GM12878 (cell line): ENCODE data around the gene FAM187B. TPM values are rescaled to one million over a fixed set of nuclear protein-coding genes. Genes with fewer than 3 reads are reported as not detected.

ENCODE experiments used
- ATAC-seq: fragments of 200-7000 bp; cut with Tn5 transposase; 3 replicates; pipeline ENCODE4 v1.9.1; 2020; ENCODE audit warnings: mild to moderate bottlenecking, moderate library complexity
- BruUV-seq: library from RNA; stranded (reverse); fragments of 400-500 nt; replicated peaks from 2 replicates; lab custom pipeline; 2021; lab: Mats Ljungman, UMichigan
- CTCF ChIA-PET: fragments of 300-600 bp; sonication (Branson Sonifier 250); formaldehyde crosslinking; extraction: SDS; loops from one replicate; lab custom pipeline; 2021; ENCODE audit warnings: inconsistent platforms; lab: Yijun Ruan, JAX
- POLR2A ChIA-PET: fragments of 350-600 bp; formaldehyde crosslinking; extraction: SDS; loops from one replicate; lab custom pipeline; 2021; ENCODE audit warnings: inconsistent platforms; lab: Charles Lee
- RAD21 ChIA-PET: fragments of 300-600 bp; sonication (Branson Sonifier 250); formaldehyde crosslinking; loops from one replicate; lab custom pipeline; 2023; ENCODE audit warnings: antibody characterized with exemption; ENCODE audit not compliant: unreplicated experiment; lab: Charles Lee
- SMC1A ChIA-PET: fragments of 300-600 bp; sonication (Branson Sonifier 250); formaldehyde crosslinking; loops from one replicate; lab custom pipeline; 2023; ENCODE audit not compliant: unreplicated experiment, uncharacterized antibody; lab: Charles Lee
- DNase-seq: peaks from one replicate; pipeline ENCODE4 v3.0.0-alpha.2; 2011; ENCODE audit warnings: low read depth, low spot score
- FAIRE-seq: peaks from 3 replicates; lab custom pipeline; 2011; peaks lifted over from hg19 to GRCh38; lab: Jason Lieb, UNC
- H2AFZ ChIP-seq: 2 replicates; pipeline ENCODE4 v1.6.0; 2011; ENCODE audit warnings: low read depth, low read length, control low read depth; ENCODE audit not compliant: control insufficient read depth
- H3K27ac ChIP-seq: 2 replicates; pipeline ENCODE4 v1.5.1; 2011; ENCODE audit warnings: control low read depth; ENCODE audit not compliant: control insufficient read depth, insufficient read depth
- H3K27me3 ChIP-seq, 2 experiments: replicated peaks in 1 of 2; 2 replicates each; pipeline versions ENCODE4 v1.6.0 to v1.6.1; 2011; ENCODE audit warnings: low read length in 1 of 2; ENCODE audit not compliant: control insufficient read depth in 2 of 2, insufficient read depth in 2 of 2
- H3K36me3 ChIP-seq, 2 experiments: 2 replicates each; pipeline ENCODE4 v1.5.1; 2011; ENCODE audit warnings: low read length in 1 of 2; ENCODE audit not compliant: control insufficient read depth in 2 of 2, insufficient read depth in 2 of 2
- H3K4me1 ChIP-seq: 2 replicates; pipeline ENCODE4 v1.6.1; 2011; ENCODE audit warnings: mild to moderate bottlenecking, low read length, moderate library complexity, mixed read lengths; ENCODE audit not compliant: control insufficient read depth, insufficient read depth
- H3K4me2 ChIP-seq: 2 replicates; pipeline ENCODE4 v1.6.0; 2011; ENCODE audit warnings: control low read depth; ENCODE audit not compliant: control insufficient read depth, insufficient read depth
- H3K4me3 ChIP-seq: fragments of 200-600 bp; sonication (generic); 2 replicates; pipeline ENCODE4 v1.5.1; 2016
- H3K79me2 ChIP-seq: 2 replicates; pipeline ENCODE4 v1.6.0; 2011; ENCODE audit warnings: low read length; ENCODE audit not compliant: control insufficient read depth, insufficient read depth
- H3K9ac ChIP-seq: 2 replicates; pipeline ENCODE4 v1.8.0; 2011; ENCODE audit warnings: low read length, control low read depth, mixed read lengths; ENCODE audit not compliant: control insufficient read depth, insufficient read depth
- H3K9me3 ChIP-seq: replicated peaks from 3 replicates; pipeline ENCODE4 v1.5.1; 2011; ENCODE audit warnings: mild to moderate bottlenecking, low read length; ENCODE audit not compliant: control insufficient read depth, insufficient read depth
- H4K20me1 ChIP-seq: 2 replicates; pipeline ENCODE4 v1.6.0; 2011; ENCODE audit not compliant: control insufficient read depth, insufficient read depth
- ATF3 ChIP-seq: IDR thresholded peaks from 2 replicates; pipeline ENCODE4 v1.6.1; 2011; ENCODE audit warnings: low read depth, mild to moderate bottlenecking, low read length, moderate library complexity, borderline replicate concordance; ENCODE audit errors: extremely low read depth
- CBX3 ChIP-seq: fragments of 200-600 bp; sonication (generic); IDR thresholded peaks from 2 replicates; pipeline ENCODE4 v1.6.1; 2016; ENCODE audit warnings: low read depth, borderline replicate concordance
- CTCF ChIP-seq, 3 experiments: IDR thresholded peaks in 2 of 3; conservative IDR thresholded peaks in 1 of 3; 2 replicates each; pipeline ENCODE4 v1.5.1; 2011; ENCODE audit warnings: low read depth in 3 of 3, low read length in 3 of 3, mild to moderate bottlenecking in 3 of 3, control low read depth in 2 of 3, moderate library complexity in 2 of 3, inconsistent platforms in 1 of 3, mixed read lengths in 1 of 3; ENCODE audit not compliant: control insufficient read depth in 2 of 3, insufficient read depth in 1 of 3; ENCODE audit errors: extremely low read depth in 1 of 3
- EGR1 ChIP-seq, 2 experiments: IDR thresholded peaks; 1 replicate in 1 of 2; 2 replicates in 1 of 2; pipeline ENCODE4 v1.6.1; 2011 to 2012; ENCODE audit warnings: low read depth in 2 of 2, low read length in 2 of 2, borderline replicate concordance in 1 of 2, mild to moderate bottlenecking in 1 of 2, moderate library complexity in 1 of 2
- FOS ChIP-seq: IDR thresholded peaks from 3 replicates; pipeline ENCODE4 v1.6.1; 2011; ENCODE audit warnings: borderline replicate concordance; ENCODE audit not compliant: insufficient read length; ENCODE audit errors: extremely low read depth
- NKRF ChIP-seq: fragments of 450-650 bp; conservative IDR thresholded peaks from 2 replicates; pipeline ENCODE4 v1.6.1; 2017; ENCODE audit warnings: mild to moderate bottlenecking, moderate library complexity
- RAD51 ChIP-seq: fragments of 450-650 bp; IDR thresholded peaks from 2 replicates; pipeline ENCODE4 v1.6.1; 2016; ENCODE audit warnings: moderate library complexity, mild to moderate bottlenecking, inconsistent platforms
- SREBF1 ChIP-seq: IDR thresholded peaks from 2 replicates; pipeline ENCODE4 v1.6.1; 2012; ENCODE audit warnings: mild to moderate bottlenecking, low read length
- USF1 ChIP-seq: IDR thresholded peaks from 2 replicates; pipeline ENCODE4 v1.6.1; 2011; ENCODE audit warnings: borderline replicate concordance, low read depth, mild to moderate bottlenecking, moderate library complexity, mixed read lengths, low read length; ENCODE audit not compliant: insufficient read depth; ENCODE audit errors: extremely low read length
- USF2 ChIP-seq: IDR thresholded peaks from 2 replicates; pipeline ENCODE4 v1.6.1; 2011; ENCODE audit warnings: low read depth, low read length, improper control_type of control experiment, borderline replicate concordance
- WGBS: methylation state at CpG from one replicate; pipeline ENCODE4 v1.1.6; 2016; ENCODE audit warnings: low lambda C conversion rate; ENCODE audit not compliant: insufficient replicate concordance, insufficient coverage; ENCODE audit errors: missing lambda C conversion rate; 5-methylcytosine and 5-hydroxymethylcytosine counted together
- in situ Hi-C: fragments of 300-500 bp; cut with MboI; formaldehyde crosslinking; loops from 9 replicates; pipeline ENCODE4 v1.14.3; 2018; ENCODE audit warnings: mixed read lengths
- intact Hi-C: fragments of 100-400 bp; cut with micrococcal nuclease; formaldehyde crosslinking; loops from one replicate; pipeline ENCODE4 v1.14.2; 2022; ENCODE audit not compliant: unreplicated experiment
- polyA plus RNA-seq, 11 experiments: library from polyadenylated mRNA; depleted of rRNA in 4 of 11; unstranded in 6 of 11; stranded (reverse) in 5 of 11; fragments of >200 nt; fragmentation: Nextera tagmentation in 4 of 11; fragmentation: Illumina TruSeq in 1 of 11; extraction: Ambion mirVana in 4 of 11; extraction: Trizol in 1 of 11; gene quantifications; 1 replicate in 1 of 11; 2 replicates in 10 of 11; pipeline versions ENCODE4 v1.2.1 to v1.2.3, GENCODE V29; 2011 to 2016; ENCODE audit warnings: inconsistent platforms in 2 of 11, missing spikeins in 2 of 11, low read depth in 1 of 11
- total RNA-seq, 4 experiments: library from RNA; depleted of rRNA in 3 of 4; stranded (reverse); fragments of >200 nt in 3 of 4; fragmentation: Illumina TruSeq in 1 of 4; extraction: Trizol in 1 of 4; gene quantifications; 2 replicates each; pipeline versions ENCODE4 v1.2.1 to v1.2.3, GENCODE V29; 2013 to 2021

FAM187B gene
- total and polyA plus RNA-seq, 10 of the 15 experiments (the other 5 are each of a cell fraction or from before 2014, with no cell fraction given), result 0.05 TPM; not detected in 9

- TF ChIP-seq CTCF (IDR thresholded peaks at IDR 0.05 in 2 of 3, conservative IDR thresholded peaks at IDR 0.05 in 1 of 3; ENCODE audit: control insufficient read depth in 2 of 3, extremely low read depth in 1 of 3, insufficient read depth in 1 of 3, low read depth in 3 of 3, low read length in 3 of 3) (peak; percentile 39 to 66 (median 66)), NKRF (peak; percentile 64), SREBF1 (no peak)
Observed at GRCh38 chr19:35269438-35270117, 41.0 kb upstream of the FAM187B start (continued).

GRCh38 chr19:35268536-35269437 is 40.2 kb upstream of the FAM187B start, which contains the start of gene USF2:
Gene USF2 (plus strand): TSS chr19:35268962. CDS start chr19:35269102, 140 bp downstream.
- H4K20me1 ChIP-seq, result no peaks in the 10 kb centered on the region
- POLR2A ChIA-PET, result interaction anchor here (0.6 to 1.3 kb wide), 7 partner anchors 14 to 328 kb away, joined by 3 to 5 read pairs (median 3); partner anchors contain the start of gene FFAR1
- TF ChIP-seq CBX3, result no peak
- TF ChIP-seq RAD51, result peak; percentile 62; the same call in 1 of the 2 replicates
- peak; percentile 4 for TF ChIP-seq FOS
- TF ChIP-seq ATF3, result 0 out of 2 replicates have a peak, but pooled peaks have one; percentile 42
- TF ChIP-seq EGR1 (IDR thresholded peaks at IDR 0.05; ENCODE audit: borderline replicate concordance in 1 of 2, low read depth in 2 of 2, low read length in 2 of 2), result peak in 1 of 2 experiments; percentile 42; a peak in 1 of 3 replicates
- peak; percentile 78 for TF ChIP-seq USF1
- TF ChIP-seq USF2, result peak; percentile 50

More at GRCh38 chr19:35268536-35269437, 40.2 kb upstream of the FAM187B start, which contains the start of gene USF2:
- Histone ChIP-seq H3K27ac (peak within 1 kb of the TSS; percentile 96), H3K27me3 (no peaks in the 10 kb centered on the region), H2AFZ (peak within 1 kb of the TSS; percentile 60), H3K4me1 (peaks cover 17% of the 10 kb centered on the region), H3K9ac (peak within 1 kb of the TSS; percentile 98), H3K79me2 (peaks cover 32% of the 10 kb centered on the region), H3K4me3 (peak within 1 kb of the TSS; percentile 82), H3K36me3 (peaks cover 15 to 31% of the 10 kb centered on the region in 2 experiments), H3K9me3 (no peaks in the 10 kb centered on the region), H3K4me2 (peak within 1 kb of the TSS; percentile 92)
- intact Hi-C loops (loop anchor here (1.0 to 10.0 kb wide), 3 partner anchors 79 to 226 kb away; partner anchors contain the start of genes FFAR1 and KRTDAP), in situ Hi-C loops (no loop called here)
- FAIRE-seq (no peak), ATAC-seq (peak; percentile 33), DNase-seq (no peak)
- ChIA-PET CTCF (interaction anchor here (1.1 to 2.8 kb wide), 5 partner anchors 85 to 226 kb away, joined by 3 to 12 read pairs (median 5); no protein-coding TSS in a partner anchor), RAD21 (interaction anchor here (0.6 to 1.3 kb wide), 8 partner anchors 31 to 202 kb away, joined by 3 to 9 read pairs (median 3); no protein-coding TSS in a partner anchor), SMC1A (interaction anchor here (0.6 to 1.4 kb wide), 3 partner anchors 60 to 205 kb away, joined by 3 read pairs; partner anchors contain the start of gene CD22)
- WGBS, result 0% methylated on average over 12 of the region's 126 CpGs
- BruUV-seq, result no TSS peak
